Stimulated activated CD4-positive, alpha-beta T cell treated with anti-CD3 and anti-CD28 coated beads, Interleukin-4, amount 100 ng/mL, for 48 hours (primary cell): ENCODE measurements around the gene CFAP61.
"Not testable (repeated sequence)": the region's sequence is repeated elsewhere in the genome, so short reads cannot be mapped to it uniquely, and the experiment has no call there.

Experiments
- DNase-seq, 2 donors: peaks; one replicate each; pipeline ENCODE4 v3.0.0-alpha.2; 2020; ENCODE audit warnings: low read depth in 2 of 2

The CFAP61 gene

GRCh38 chr20:20207872-20208271 lies 155.5 kb downstream of the CFAP61 start:
- DNase-seq = no peak

- no peak for DNase-seq
Measured at GRCh38 chr20:20209684-20210083, 157.4 kb downstream of the CFAP61 start.

- DNase-seq = no peak
Measured at GRCh38 chr20:20210327-20210726, 158.0 kb downstream of the CFAP61 start.

- no peak for DNase-seq
Measured at GRCh38 chr20:20210943-20211273, 158.6 kb downstream of the CFAP61 start.

GRCh38 chr20:20211274-20211987 lies 159.1 kb downstream of the CFAP61 start:
- DNase-seq = no peak

GRCh38 chr20:20211988-20212518 lies 159.7 kb downstream of the CFAP61 start:
- DNase-seq = no peak

GRCh38 chr20:20212675-20213096 lies 160.4 kb downstream of the CFAP61 start:
- DNase-seq = no peak

GRCh38 chr20:20213526-20214121 lies 161.3 kb downstream of the CFAP61 start:
- DNase-seq = no peak

GRCh38 chr20:20214757-20215275 lies 162.5 kb downstream of the CFAP61 start:
- DNase-seq = no peak

- no peak for DNase-seq
Measured at GRCh38 chr20:20215976-20216727, 163.8 kb downstream of the CFAP61 start.

GRCh38 chr20:20216941-20217340 lies 164.6 kb downstream of the CFAP61 start:
- DNase-seq = no peak

- DNase-seq = no peak
Measured at GRCh38 chr20:20217621-20218020, 165.3 kb downstream of the CFAP61 start.

- DNase-seq = not testable (repeated sequence)
Measured at GRCh38 chr20:20218106-20218505, 165.8 kb downstream of the CFAP61 start.

- DNase-seq = no peak
Measured at GRCh38 chr20:20219016-20219415, 166.7 kb downstream of the CFAP61 start.

- no peak for DNase-seq
Measured at GRCh38 chr20:20220134-20220533, 167.8 kb downstream of the CFAP61 start.

GRCh38 chr20:20223981-20224380 lies 171.6 kb downstream of the CFAP61 start:
- no peak for DNase-seq

- DNase-seq = no peak
Measured at GRCh38 chr20:20224806-20225205, 172.5 kb downstream of the CFAP61 start.

GRCh38 chr20:20225325-20226043 lies 173.2 kb downstream of the CFAP61 start:
- DNase-seq = no peak

GRCh38 chr20:20226554-20226953 lies 174.2 kb downstream of the CFAP61 start:
- no peak for DNase-seq

GRCh38 chr20:20227013-20227571 lies 174.8 kb downstream of the CFAP61 start:
- DNase-seq = no peak

GRCh38 chr20:20228351-20228750 lies 176.0 kb downstream of the CFAP61 start:
- no peak for DNase-seq
